Globus pallidus (tissue), 1 donor: ENCODE measurements around the gene PDE11A.
"Not testable (repeated sequence)": the region's sequence is repeated elsewhere in the genome, so short reads cannot be mapped to it uniquely, and the experiment has no call there.

ENCODE experiments used
- DNase-seq: peaks from one replicate; pipeline ENCODE4 v3.0.0-alpha.2; 2015; ENCODE audit warnings: low spot score

Gene PDE11A

DNA sequence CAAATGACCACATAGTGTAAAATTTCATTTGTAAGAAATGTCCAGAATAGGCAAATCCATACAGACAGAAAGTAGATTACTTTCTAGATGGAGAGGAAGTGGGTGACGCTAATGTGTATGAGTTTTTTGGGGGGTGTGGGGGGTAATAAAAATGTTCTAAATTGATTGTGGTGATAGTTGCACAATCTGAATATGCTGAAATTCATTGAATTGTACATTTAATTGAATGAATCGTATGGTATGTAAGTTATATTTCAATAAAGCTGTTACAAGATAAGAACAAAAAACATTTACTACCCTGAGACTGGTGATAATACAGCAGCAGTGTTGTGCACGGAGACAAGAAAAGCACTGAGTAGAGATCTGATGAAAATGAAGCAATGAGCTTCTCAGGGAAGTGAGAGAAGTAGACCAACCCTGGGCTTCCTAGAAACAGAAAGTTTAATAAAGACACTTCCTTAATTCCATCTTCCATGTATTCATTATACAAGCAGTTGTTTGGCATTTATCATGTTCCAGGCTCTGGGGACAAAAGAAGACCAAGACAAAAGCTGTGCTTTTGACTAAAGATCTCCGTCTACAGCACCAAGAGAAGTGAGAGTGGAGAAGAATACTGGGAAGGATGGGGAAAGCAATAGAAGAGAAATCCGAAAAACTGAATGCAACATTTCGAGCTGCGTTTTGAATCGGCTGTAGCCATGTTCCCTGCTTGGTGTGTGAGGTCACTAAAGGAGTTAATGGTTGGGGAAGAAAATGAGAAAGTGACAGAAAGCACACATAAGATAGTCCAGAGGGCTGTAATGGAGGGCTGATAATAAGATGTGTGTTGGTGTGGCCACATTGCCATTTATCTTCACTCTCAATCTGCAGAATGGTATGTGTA lies 1.8 kb upstream of the PDE11A start:
- DNase-seq: no peak

DNA sequence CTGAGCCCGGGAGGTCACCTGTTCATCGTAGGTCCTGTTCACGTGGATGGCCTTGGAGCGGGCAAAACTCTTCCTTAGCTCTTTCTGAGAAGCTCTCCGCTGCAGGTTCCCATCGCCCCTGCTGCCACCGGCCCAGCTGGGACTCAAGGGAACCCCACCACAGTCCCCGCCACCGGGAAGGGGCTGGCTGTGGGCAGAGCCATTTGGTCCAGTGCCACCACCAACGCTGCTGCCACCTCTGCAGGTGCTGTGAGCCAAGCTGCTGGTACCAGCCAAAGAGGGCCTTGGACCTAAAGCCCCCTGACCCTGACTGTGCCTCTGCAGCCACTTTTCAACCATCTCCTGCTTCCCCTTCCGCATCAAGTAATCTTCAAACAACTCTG lies 586 bp downstream of the PDE11A start:
- DNase-seq: no peak

DNA sequence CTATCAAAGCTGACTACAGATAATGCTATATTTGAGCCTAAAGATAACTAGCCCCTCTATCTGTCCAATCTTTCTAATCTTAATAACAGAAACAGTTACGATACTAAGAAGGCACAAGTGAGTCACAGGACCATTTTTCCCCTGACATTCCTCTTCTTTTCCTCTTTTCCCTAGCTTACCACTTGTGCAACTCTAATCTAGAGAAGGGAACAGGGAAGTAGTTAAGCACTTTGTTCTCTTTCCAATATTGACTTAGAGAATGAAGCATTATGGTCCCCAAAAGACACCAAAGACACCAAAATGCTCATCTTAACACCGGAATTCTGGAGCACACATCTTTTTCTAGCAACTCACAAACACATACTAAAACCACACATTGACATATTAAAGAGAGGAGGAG lies 1.8 kb downstream of the PDE11A start:
- no peak for DNase-seq

DNA sequence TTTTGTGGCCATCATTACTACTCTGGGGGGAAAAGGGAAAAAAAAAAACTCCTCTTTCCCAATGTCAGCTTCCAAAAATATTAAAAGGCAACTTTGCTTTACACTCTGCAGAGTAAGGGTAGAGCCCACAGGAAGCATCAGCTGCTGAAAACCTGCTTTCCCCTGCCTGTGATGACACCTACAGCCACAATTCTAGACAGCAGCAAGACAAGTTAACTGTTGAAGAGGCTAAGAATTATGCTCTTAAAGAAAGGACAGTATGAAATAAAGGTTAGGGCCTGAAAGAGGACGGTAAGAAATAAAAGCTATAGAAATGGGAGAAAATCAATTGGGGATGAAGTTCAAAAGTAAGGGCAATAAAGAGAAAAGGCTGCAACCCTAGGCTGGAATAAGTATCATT lies 3.0 kb downstream of the PDE11A start:
- no peak for DNase-seq

DNA sequence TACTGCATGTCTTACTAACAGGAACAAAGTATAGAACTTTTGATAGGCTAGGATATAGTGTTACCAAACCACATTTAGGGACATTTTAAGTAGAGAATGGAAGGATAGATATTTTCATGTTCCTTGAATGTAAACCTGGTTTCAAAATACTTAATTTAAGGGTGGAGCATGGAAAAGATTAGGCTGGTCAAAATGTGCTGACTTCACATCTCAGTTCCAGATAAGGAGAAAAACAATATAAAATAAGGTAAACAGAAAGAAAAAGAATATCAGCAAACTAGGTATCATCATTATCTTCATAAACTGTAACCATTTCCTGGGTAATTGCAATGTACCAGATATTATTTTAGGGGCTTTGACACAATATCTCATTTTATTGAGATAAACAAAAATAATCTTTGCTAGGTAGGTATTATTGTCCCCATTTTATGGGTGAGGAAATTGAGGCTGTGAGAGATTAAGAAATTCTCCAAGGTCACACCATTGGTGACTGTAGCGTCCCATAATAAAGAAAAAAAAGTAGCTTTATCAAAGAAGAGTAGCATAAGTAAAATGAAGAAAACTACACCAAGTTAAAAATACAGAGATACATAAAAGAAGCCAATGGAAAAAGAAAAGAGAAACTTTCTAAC lies 3.6 kb downstream of the PDE11A start:
- no peak for DNase-seq

DNA sequence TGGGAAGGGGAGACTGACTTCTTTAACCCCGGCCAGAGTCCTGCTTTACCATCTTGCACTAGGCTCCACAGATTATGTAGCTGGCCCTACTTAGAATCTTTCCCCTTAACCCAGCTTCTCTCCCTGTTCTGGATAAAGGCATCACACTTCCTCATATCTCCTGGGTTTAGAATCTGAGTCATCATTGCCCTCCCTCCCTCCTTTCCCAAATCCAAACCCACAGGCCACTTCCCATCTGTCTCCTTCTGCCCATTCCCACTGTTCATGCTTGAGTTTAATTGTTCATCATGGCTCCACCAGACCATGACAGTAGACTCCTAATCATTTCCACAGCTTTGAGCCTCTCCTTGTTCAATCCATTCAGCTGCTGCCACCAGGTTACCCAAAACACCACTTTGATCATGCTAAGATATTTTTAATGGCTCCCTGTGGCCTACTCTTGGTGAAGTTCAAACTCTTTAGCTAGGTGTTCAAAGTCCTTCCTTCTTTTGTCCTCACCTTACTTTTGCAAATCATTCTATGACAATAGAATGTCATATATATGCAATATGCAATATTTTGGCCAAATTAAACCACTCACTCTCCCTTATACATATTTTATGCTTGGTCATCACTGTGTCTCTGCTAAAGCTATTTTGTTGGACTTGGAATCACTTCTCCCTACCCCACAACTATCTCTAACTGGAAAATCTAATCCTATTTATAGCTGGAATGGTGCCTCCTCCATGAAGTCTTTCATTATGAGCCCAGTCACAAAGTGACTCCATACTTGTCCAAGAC lies 5.5 kb downstream of the PDE11A start:
- no peak for DNase-seq

DNA sequence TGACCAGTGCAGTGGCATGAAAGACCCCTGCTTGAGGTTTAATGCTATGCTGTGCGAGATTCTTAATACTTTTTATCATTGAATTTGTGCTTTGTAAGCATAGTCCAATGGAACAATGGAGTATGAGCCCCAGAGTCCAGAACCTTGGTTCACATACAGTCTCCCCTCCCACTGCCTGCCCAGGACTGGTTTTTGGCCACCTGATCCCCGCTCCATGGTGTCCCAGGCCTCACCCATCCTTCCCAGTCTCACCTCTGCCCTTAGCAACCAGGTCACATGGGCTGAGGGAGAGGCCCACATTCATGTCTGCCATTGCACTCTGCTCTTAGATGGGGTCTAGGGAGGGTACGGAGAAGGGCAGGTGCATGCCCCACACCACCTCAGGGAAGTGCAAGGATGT lies 6.3 kb downstream of the PDE11A start:
- no peak for DNase-seq

DNA sequence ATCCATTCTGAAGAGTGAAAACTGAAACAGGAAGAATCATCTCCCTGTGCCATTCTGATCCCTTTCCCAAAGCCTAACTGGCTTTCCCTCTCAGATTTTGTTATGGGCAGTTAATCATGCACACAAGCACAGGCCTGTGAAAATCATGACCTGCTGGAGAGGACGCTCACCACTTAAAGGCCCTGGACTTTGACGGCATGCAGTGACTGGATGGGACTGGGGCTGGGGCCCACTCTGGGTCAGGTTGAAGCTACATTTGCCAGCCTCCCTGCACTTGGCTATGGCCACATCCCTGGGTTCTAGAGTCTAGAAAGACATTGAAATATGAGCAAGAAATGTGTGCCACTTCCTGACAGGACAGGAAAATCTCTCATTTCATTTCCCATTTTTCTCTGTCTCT lies 12.9 kb downstream of the PDE11A start:
- DNase-seq: no peak

DNA sequence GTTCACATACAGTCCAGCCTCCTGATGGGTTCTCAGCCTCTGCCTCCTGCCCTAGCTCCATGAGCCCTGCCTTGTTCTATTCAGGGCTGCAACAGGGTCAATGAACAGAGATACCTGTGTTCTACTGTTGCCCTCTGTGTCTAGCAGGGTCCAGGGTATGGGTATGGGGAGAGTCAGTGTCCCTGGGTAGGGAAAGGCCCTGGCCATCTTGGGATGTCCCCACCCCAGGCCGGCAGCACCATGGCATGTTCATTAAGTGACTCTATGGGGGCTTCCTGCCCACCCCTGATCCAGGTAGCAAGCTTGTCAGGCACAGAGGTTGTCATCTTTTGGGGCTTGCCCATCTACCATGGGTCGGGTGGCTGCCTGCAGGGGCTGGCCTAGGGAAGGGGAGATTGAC lies 13.5 kb downstream of the PDE11A start:
- DNase-seq: no peak

DNA sequence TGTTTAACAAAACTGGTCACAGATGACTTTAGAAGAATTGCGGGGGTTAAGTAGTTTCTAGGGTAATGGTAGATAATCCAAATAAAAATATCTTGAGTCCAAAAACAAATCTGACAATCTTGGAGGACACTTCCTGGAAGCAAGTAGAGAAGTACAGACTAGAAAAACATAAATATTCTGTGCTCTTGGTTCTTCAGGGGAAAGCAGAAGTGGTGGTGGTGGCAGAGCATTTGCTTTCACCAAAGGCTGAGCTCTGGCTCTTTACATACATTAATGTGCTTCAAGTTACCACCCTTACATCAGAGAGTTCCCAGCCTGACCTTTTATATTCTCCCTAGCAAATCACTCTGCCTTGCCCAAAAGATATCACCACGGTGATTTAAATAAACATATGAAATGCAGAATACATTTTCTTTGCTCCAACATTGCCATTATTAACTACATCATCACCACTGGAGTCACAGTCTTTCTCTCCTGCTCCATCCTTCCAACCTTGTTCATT lies 15.3 kb downstream of the PDE11A start:
- no peak for DNase-seq

DNA sequence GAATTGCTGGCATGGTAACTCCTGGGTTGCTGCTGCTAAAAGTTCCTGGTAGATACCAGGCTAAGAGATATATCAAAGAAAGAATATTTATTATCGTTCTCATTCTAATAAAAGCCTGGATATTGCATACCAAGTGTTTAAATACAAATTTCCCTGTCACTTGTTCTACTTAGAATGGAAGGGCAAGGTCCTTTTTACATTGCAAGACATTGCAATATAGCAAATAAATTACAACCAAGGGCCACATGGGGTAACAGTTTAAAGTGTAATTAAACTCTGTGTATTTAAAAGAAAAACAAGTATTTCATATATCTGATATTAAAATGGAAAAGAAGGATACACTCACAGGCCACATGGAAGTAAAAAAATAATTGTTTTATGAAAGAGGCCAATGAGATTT lies 16.2 kb downstream of the PDE11A start:
- no peak for DNase-seq

DNA sequence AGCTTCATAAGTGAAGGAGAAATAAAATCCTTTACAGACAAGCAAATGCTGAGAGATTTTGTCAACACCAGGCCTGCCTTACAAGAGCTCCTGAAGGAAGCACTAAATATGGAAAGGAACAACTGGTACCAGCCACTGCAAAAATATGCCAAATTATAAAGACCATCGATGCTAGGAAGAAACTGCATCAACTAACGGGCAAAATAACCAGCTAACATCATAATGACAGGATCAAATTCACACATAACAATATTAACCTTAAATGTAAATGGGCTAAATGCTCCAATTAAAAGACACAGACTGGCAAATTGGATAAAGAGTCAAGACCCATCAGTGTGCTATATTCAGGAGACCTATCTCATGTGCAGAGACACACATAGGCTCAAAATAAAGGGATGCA lies 21.3 kb downstream of the PDE11A start:
- not testable (repeated sequence) for DNase-seq

DNA sequence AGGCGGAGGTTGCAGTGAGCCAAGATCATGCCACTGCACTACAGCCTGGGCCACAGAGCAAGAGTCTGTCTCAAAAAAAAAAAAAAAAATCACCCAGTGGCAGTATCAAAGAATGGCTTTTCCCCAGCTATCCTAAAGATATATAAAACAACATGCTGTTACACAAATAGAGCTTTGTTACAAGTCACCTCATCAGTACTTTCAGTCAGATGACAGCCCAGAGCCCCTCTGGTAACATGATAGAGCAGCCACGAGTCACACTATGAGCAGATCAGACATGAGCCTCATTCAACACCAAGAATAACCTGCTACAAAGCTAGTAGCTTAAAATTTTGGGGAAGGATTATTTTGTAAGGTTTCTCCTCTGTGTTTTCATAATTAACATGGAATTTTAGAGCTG lies 25.2 kb downstream of the PDE11A start:
- DNase-seq: no peak

DNA sequence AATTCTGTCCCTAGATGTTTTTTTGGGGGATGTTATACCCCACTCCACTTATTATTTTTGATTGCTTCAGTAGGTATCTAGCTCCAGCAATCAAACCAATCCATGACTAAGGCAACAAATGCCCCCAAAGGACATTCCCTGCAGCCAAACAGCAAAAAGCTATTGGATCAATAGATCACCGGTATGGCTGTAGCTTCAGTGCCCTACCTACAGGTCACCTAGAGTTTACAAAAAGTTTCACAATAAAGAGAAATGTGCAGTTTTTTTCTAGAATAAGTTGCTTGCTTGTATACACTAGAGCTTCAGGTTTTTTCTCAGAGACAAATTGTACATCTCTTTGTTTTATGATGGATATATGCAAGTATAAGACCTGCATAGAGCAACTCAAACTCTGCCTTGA lies 27.7 kb downstream of the PDE11A start:
- no peak for DNase-seq

DNA sequence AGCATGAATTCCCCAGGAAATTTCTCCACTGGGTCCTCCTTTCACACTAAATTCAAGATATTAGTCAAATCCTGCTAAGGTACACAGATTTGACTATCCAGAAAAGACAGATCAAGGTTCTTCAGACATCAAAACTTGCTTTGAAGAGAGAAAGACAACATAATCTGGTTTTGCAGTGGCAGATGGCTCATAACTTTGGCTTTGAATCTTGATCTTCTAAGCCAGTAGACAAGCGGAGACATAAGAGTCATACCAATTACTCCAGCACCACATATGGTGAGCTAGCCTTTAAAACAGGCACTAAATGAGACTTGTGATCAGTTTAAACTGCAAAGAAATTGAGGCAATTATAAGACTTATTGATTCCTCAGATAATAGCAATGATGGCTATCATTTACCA lies 29.3 kb downstream of the PDE11A start:
- DNase-seq: no peak

DNA sequence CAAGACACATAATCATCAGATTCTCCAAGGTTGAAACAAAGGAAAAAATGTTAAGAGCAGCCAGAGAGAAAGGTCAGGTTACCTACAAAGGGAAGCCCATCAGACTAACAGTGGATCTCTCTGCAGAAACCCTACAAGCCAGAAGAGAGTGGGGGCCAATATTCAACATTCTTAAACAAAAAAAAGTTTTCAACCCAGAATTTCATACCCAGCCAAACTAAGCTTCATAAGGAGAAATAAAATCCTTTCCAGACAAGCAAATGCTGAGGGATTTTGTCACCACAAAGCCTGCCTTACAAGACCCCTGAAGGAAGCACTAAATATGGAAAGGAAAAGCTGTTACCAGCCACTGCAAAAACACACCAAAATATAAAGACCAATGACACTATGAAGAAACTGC lies 39.0 kb downstream of the PDE11A start:
- DNase-seq: not testable (repeated sequence)

DNA sequence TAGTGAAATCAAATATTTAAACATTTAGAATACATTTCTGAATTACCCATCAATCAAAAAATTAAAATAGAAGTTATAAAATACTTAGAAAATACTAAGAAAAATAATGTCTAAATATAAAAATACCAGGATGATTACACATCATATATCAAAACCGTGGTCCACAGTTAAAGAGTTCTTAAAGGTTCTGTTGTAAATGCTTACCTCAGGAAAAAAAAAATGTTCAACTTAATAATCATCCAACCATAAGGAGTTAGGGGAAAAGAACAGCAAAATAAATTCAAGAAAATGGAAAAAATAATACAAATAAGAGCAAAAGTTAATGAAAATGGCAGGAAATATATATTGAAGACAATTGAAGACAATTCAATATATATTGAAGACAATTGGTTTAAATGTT lies 43.2 kb downstream of the PDE11A start:
- no peak for DNase-seq

DNA sequence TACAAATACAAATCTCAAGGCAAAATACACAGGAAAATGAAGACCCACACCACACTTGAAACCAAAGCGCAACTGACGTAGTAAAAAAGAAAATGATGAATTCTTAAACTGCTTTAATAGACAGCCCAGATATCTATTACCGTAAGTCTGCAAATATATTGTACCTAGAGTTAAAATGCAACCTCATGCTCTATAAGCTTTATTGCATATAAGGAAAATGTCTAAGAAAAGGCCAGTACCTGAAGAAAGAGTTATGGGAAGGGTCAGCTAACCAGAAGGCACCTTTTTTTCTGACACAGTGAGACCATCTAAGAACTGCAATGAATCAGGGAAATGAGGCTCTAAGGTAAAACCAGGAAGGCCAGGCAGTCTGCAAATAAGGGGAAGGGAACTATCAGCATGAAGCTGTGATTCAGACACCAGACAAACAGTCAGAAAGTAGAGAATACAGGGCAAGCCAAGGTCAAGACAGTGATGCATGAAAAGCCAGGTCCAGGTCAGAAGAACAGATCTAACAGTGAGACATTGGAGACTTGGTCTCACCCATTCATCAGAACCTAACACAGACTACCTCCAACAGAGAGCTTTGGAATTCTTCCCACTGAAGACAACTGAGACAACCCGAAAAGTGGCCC lies 46.9 kb downstream of the PDE11A start:
- DNase-seq: no peak

DNA sequence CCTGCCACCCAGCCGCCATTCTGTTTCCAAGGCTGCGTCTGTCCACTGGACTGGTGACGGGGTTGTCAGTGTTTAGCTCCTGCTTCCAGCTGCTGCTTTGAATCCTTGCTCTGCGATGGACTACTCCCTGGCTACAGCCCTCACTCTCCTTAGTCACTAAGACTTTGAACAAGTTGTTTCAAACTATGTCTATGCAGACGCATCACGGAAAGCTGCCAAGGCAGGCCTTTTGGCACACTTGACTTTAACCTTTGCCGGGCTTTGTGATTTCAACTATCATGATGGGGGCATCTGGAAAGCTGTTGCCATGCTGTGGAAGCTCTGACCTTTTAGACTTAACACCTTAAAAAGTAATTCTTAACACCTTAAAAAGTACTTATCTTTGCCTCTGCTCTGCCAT lies 54.4 kb downstream of the PDE11A start:
- no peak for DNase-seq

DNA sequence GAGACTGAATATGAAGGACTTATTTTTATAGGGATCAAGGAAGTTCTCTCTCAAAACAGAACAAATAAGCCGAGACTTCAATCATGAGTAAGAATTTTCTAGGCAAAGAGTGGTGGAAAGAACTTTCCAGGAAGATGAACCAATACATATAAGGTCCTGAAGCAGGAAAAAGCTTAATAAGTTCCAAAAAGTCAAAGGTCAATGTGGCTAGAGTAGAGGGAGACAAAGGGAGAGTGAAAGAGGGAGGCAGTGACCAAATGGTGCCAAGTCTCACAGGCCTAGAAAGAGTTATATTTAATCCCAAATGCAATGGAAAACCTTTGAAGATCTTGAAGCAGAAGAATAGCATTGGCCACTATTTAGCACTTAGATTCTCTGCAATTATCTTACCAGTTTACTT lies 56.0 kb downstream of the PDE11A start:
- DNase-seq: no peak

DNA sequence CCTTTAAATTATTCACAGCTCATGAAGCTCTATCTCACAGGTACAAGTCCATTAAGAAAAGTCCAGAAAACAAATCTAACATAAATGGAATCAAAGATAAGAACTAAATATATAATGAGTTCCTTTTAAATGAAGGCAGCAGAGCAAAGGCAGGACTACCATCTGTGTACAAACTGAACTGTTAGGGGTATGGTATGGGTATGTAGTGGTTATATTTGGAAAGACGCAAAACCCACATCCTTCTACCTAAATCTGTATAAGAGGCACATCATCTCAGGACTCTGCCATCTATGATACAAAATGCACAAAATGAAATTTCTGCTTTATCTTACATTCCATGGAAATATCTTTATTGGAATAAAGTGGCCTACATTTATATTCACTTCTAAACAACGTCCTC lies 59.9 kb downstream of the PDE11A start:
- DNase-seq: no peak

DNA sequence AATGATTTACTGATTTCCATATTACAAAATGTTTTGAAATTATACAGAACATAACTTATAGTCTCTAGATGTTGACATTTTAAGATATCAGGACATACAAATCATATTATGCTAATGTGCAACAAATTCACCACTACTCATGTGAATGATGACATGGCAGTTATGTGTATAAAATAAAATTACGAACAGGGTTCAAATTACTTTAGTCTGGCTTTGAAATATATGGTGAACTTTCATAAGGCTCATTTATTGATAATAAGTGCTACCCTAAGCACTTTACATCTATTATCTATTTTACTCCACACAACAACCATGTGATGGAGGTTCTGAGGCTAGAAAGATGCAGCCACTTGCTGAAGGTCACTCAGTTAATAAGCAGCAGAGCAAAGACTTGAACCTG lies 62.8 kb downstream of the PDE11A start:
- DNase-seq: no peak
